ENCODE results near the gene LRRC74A. TPM values are rescaled to one million over a fixed set of nuclear protein-coding genes. Genes with fewer than 3 reads are reported as not detected.

LRRC74A gene
- total and polyA plus RNA-seq, 10 of the 15 experiments (the other 5 are each of a cell fraction or from before 2014, with no cell fraction given), result not detected

DNA sequence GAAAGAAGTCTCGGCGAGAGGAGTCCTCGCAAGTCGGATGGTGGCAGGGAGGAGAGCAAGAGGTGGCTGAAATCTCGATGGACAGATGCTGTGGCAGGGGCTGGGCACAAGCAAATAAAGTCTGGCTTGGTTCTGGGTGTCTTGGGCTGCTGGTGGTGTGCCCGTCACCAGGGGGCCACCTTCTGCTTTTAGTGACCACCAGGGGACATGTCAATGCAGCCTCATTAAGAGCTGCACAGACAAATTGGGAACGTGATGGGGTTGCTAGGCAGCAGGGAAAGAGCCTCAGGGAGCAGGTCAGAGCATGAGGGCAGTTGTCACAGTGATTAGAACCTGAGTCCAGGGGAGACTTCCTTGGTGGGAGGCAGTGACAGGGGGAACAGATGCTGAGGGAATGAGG, 44.0 kb downstream of the LRRC74A start:
- Histone ChIP-seq H3K9ac (ENCODE audit: control insufficient read depth, insufficient read depth, low read length) (no peak overlapping the region), H3K4me3 (no peak overlapping the region), H3K36me3 (ENCODE audit: control insufficient read depth in 2 of 2, insufficient read depth in 2 of 2, low read length in 1 of 2) (no peaks in the 10 kb centered on the region), H3K4me1 (ENCODE audit: control insufficient read depth, insufficient read depth, low read length) (peaks cover 9% of the 10 kb centered on the region), H2AFZ (ENCODE audit: control insufficient read depth, low read depth, low read length) (no peak overlapping the region), H3K4me2 (ENCODE audit: control insufficient read depth, insufficient read depth) (no peak overlapping the region), H3K9me3 (replicated peaks; ENCODE audit: control insufficient read depth, insufficient read depth, low read length) (peaks cover 1% of the 10 kb centered on the region; the same call in 2 of the 3 replicates), H3K27ac (ENCODE audit: control insufficient read depth, insufficient read depth) (no peak overlapping the region), H3K79me2 (ENCODE audit: control insufficient read depth, insufficient read depth, low read length) (no peaks in the 10 kb centered on the region), H3K27me3 (replicated peaks in 1 of 2; ENCODE audit: control insufficient read depth in 2 of 2, insufficient read depth in 2 of 2, low read length in 1 of 2) (no peaks in the 10 kb centered on the region; a peak in 2 of 4 replicates), H4K20me1 (ENCODE audit: control insufficient read depth, insufficient read depth) (no peaks in the 10 kb centered on the region)
- FAIRE-seq (no peak), DNase-seq (ENCODE audit: low read depth, low spot score) (no peak), ATAC-seq (peak; percentile 62)
- RAD21 ChIA-PET (ENCODE audit: unreplicated experiment), result interaction anchor here (1.1 to 10.8 kb wide), 2 partner anchors 60 to 200 kb away, joined by 3 to 498 read pairs; no protein-coding TSS in a partner anchor
- CTCF ChIA-PET, result interaction anchor here (0.9 to 15.8 kb wide), 8 partner anchors 12 to 343 kb away, joined by 3 to 848 read pairs (median 6); no protein-coding TSS in a partner anchor
- no peak for TF ChIP-seq CREB1 (IDR thresholded peaks at IDR 0.05; ENCODE audit: low read depth)
- TF ChIP-seq, protein P1, sequence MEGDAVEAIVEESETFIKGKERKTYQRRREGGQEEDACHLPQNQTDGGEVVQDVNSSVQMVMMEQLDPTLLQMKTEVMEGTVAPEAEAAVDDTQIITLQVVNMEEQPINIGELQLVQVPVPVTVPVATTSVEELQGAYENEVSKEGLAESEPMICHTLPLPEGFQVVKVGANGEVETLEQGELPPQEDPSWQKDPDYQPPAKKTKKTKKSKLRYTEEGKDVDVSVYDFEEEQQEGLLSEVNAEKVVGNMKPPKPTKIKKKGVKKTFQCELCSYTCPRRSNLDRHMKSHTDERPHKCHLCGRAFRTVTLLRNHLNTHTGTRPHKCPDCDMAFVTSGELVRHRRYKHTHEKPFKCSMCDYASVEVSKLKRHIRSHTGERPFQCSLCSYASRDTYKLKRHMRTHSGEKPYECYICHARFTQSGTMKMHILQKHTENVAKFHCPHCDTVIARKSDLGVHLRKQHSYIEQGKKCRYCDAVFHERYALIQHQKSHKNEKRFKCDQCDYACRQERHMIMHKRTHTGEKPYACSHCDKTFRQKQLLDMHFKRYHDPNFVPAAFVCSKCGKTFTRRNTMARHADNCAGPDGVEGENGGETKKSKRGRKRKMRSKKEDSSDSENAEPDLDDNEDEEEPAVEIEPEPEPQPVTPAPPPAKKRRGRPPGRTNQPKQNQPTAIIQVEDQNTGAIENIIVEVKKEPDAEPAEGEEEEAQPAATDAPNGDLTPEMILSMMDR (IDR thresholded peaks at IDR 0.05 in 2 of 3, conservative IDR thresholded peaks at IDR 0.05 in 1 of 3; ENCODE audit: control insufficient read depth in 2 of 3, extremely low read depth in 1 of 3, insufficient read depth in 1 of 3, low read depth in 3 of 3, low read length in 3 of 3), result peak in 1 of 3 experiments; percentile 40; a peak in 2 of 6 replicates
- TF ChIP-seq SMAD5 (IDR thresholded peaks at IDR 0.05; ENCODE audit: low read depth), result no peak
- no peak for TF ChIP-seq NR2F1 (conservative IDR thresholded peaks at IDR 0.05)
- TF ChIP-seq RAD21 (IDR thresholded peaks at IDR 0.05; ENCODE audit: insufficient read depth, low read depth, low read length), result 0 out of 2 replicates have a peak, but pooled peaks have one; percentile 2
- in situ Hi-C loops (cut with MboI), result no loop called here
- intact Hi-C loops (cut with micrococcal nuclease; ENCODE audit: unreplicated experiment), result loop anchor here (5.0 kb wide), 1 partner anchor 447 kb away; no protein-coding TSS in a partner anchor
- no TSS peak for BruUV-seq (replicated peaks)
- 13% methylated on average over 7 of the region's 7 CpGs for WGBS (ENCODE audit: insufficient coverage, insufficient replicate concordance, low lambda C conversion rate, missing lambda C conversion rate)
- SMC1A ChIA-PET (ENCODE audit: uncharacterized antibody, unreplicated experiment), result interaction anchor here (1.7 to 11.8 kb wide), 2 partner anchors 50 to 201 kb away, joined by 3 to 370 read pairs; no protein-coding TSS in a partner anchor
- POLR2A ChIA-PET, result no interaction called here
